ENCODE data around the gene IFITM10. TPM values are rescaled to one million over a fixed set of nuclear protein-coding genes. Genes with fewer than 3 reads are reported as not detected.

IFITM10 gene
- total RNA-seq, 4 donors from 2014 or later: 0.42 to 0.58 (median 0.54) TPM

DNA sequence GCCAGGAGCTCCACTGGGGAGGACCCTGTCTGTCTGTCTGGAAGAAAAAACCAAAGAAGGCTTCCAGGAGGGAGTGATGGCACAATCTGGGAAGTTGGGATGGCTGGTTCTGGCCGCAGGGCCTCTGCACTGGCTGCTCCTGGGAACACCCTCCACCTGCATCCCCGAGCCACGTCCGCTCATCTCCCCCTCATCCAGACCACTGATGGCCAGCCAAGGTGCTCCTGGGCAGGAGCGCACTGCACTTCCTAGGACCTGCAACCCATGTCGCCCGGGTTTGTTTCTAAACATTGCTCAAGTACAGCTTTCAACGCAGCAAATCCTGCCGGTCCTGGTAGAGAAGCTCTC is 4.9 kb upstream of the IFITM10 start:
- DNase-seq (ENCODE audit: extremely low spot score): no peak
- Histone ChIP-seq H3K4me1 (peaks cover 37 to 91% (median 55%) of the 10 kb centered on the region in 4 donors), H3K9me3 (no peaks in the 10 kb centered on the region), H3K27me3 (peaks cover 0 to 9% (median 0%) of the 10 kb centered on the region in 4 donors), H3K4me3 (no peak overlapping the region), H3K36me3 (peaks cover 42 to 85% (median 78%) of the 10 kb centered on the region in 4 donors), H3K27ac (replicated peaks in 1 of 4) (no peak overlapping the region)
- 74% methylated on average over 6 of the region's 9 CpGs for WGBS
- TF ChIP-seq, protein P1, sequence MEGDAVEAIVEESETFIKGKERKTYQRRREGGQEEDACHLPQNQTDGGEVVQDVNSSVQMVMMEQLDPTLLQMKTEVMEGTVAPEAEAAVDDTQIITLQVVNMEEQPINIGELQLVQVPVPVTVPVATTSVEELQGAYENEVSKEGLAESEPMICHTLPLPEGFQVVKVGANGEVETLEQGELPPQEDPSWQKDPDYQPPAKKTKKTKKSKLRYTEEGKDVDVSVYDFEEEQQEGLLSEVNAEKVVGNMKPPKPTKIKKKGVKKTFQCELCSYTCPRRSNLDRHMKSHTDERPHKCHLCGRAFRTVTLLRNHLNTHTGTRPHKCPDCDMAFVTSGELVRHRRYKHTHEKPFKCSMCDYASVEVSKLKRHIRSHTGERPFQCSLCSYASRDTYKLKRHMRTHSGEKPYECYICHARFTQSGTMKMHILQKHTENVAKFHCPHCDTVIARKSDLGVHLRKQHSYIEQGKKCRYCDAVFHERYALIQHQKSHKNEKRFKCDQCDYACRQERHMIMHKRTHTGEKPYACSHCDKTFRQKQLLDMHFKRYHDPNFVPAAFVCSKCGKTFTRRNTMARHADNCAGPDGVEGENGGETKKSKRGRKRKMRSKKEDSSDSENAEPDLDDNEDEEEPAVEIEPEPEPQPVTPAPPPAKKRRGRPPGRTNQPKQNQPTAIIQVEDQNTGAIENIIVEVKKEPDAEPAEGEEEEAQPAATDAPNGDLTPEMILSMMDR (IDR thresholded peaks at IDR 0.05): no peak
- TF ChIP-seq POLR2AphosphoS5 (IDR thresholded peaks at IDR 0.05) (no peak), EP300 (IDR thresholded peaks at IDR 0.05) (no peak), POLR2A (IDR thresholded peaks at IDR 0.05; ENCODE audit: low read depth) (no peak)
- intact Hi-C loops (cut with DNase I): no loop called here

DNA sequence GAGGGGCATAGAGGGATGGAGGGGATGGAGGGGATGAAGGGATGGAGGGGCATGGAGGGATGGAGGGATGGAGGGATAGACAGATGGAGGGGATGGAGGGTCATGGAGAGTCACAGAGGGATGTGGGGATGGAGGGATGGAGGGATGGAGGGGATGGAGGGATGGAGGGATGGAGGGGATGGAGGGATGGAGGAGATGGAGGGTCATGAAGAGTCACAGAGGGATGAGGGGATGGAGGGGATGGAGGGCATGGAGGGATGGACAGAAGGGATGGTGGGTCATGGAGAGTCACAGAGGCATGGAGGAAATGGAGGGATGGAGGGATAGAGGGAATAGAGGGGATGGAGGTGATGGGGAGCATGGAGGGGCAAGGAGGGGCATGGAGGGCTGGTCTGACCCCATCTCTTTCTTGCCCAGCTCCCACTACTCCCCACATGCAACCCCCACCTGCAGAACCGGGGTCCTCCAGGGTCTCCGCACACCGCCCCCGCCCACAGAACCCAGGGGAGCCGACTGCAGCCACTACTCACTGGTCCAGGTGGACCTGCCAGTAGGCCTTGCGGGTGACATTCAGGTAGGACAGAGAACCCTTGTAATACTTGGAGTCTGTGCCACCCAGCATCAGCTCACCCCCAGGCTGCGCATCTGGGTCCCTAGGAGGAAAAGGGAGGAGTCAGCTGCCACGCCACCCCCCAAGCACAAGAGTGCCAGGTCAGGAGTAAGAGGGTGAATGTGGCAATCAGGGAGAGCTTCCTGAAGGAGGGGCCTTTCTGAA is 4.2 kb upstream of the IFITM10 start:
- H3K36me3 ChIP-seq: peaks cover 37 to 77% (median 70%) of the 10 kb centered on the region in 4 donors
- H3K9me3 ChIP-seq: no peaks in the 10 kb centered on the region
- peaks cover 37 to 90% (median 55%) of the 10 kb centered on the region in 4 donors for H3K4me1 ChIP-seq
- intact Hi-C loops (cut with DNase I): no loop called here
- no peak for DNase-seq (ENCODE audit: extremely low spot score)
- 86% methylated on average over 8 of the region's 8 CpGs for WGBS
- peaks cover 0 to 17% (median 0%) of the 10 kb centered on the region in 4 donors for H3K27me3 ChIP-seq
- no peak overlapping the region for H3K4me3 ChIP-seq
- no peak for TF ChIP-seq POLR2AphosphoS5 (IDR thresholded peaks at IDR 0.05)
- no peak overlapping the region for H3K27ac ChIP-seq (replicated peaks in 1 of 4)

DNA sequence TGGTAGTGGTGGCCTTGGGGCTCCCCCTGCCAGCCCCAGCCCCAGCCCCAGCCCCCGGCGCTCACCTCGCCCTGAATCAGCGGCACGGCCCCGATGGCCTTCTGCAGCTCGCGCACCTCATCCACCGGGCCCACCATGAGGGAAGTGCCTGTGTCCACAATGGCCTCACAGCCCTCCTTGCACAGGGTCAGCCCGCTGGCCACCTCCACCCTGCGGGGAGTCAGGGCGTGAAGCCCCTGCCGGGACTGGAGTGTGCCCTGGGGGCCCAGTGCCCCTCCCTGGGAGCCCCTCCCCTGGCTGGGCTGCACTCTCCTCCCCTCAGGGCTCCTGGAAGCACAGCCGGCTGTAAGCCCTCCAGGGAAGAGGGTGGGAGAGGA is 3.5 kb upstream of the IFITM10 start:
- 91% methylated on average over 10 of the region's 14 CpGs for WGBS
- H3K4me1 ChIP-seq: peaks cover 37 to 89% (median 55%) of the 10 kb centered on the region in 4 donors
- TF ChIP-seq EP300 (IDR thresholded peaks at IDR 0.05): no peak
- TF ChIP-seq, protein P1 (IDR thresholded peaks at IDR 0.05): no peak
- no peak for TF ChIP-seq POLR2AphosphoS5 (IDR thresholded peaks at IDR 0.05)
- TF ChIP-seq POLR2A (IDR thresholded peaks at IDR 0.05; ENCODE audit: low read depth): no peak
- no peak for DNase-seq (ENCODE audit: extremely low spot score)
- no peaks in the 10 kb centered on the region for H3K9me3 ChIP-seq
- no peak overlapping the region for H3K4me3 ChIP-seq
- H3K27ac ChIP-seq (replicated peaks in 1 of 4): no peak overlapping the region
- H3K27me3 ChIP-seq: peaks cover 0 to 23% (median 0%) of the 10 kb centered on the region in 4 donors
- intact Hi-C loops (cut with DNase I): no loop called here
- peaks cover 37 to 71% (median 64%) of the 10 kb centered on the region in 4 donors for H3K36me3 ChIP-seq

DNA sequence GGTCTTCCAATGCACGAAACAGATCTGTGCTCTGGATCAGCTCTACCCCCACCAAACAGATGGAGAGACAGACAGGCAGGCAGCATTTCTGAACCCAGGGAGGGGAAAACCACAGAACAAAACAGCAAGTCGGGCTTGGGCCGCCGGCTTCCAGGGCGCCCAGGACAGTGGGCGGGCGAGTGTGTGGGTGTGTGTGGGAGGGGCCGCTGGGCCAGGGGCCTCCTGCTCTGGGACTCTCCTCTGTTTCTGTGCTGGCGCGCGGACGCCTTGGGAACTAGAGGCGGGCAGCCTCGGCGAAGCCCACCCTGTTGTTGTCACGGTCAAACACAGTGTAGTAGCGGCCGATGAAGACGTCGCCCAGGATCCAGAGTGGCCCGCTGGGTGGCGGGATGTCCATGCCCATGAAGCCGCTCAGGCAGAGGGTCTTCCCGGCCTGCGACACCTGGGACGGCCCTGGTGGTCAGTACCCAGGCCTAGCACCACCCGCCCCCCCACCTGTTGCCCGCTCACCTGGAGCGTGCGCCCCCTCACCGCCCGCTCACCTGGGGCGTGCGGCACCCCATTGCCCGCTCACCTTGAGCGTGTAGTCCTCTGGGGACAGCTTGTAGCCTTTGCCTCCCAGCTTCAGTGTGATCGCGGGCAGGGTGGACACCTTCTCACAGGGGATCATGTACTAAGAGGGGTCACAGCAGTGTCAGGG is 3.0 kb upstream of the IFITM10 start:
- H3K27ac ChIP-seq (replicated peaks in 1 of 4): no peak overlapping the region
- peaks cover 37 to 84% (median 57%) of the 10 kb centered on the region in 4 donors for H3K4me1 ChIP-seq
- TF ChIP-seq EP300 (IDR thresholded peaks at IDR 0.05): no peak
- TF ChIP-seq POLR2AphosphoS5 (IDR thresholded peaks at IDR 0.05): no peak
- TF ChIP-seq, protein P1 (IDR thresholded peaks at IDR 0.05): no peak
- TF ChIP-seq POLR2A (IDR thresholded peaks at IDR 0.05; ENCODE audit: low read depth): no peak
- 86% methylated on average over 25 of the region's 38 CpGs for WGBS
- intact Hi-C loops (cut with DNase I): no loop called here
- no peak for DNase-seq (ENCODE audit: extremely low spot score)
- peaks cover 37 to 65% (median 59%) of the 10 kb centered on the region in 4 donors for H3K36me3 ChIP-seq
- H3K4me3 ChIP-seq: no peak overlapping the region
- peaks cover 0 to 28% (median 0%) of the 10 kb centered on the region in 4 donors for H3K27me3 ChIP-seq
- no peaks in the 10 kb centered on the region for H3K9me3 ChIP-seq

DNA sequence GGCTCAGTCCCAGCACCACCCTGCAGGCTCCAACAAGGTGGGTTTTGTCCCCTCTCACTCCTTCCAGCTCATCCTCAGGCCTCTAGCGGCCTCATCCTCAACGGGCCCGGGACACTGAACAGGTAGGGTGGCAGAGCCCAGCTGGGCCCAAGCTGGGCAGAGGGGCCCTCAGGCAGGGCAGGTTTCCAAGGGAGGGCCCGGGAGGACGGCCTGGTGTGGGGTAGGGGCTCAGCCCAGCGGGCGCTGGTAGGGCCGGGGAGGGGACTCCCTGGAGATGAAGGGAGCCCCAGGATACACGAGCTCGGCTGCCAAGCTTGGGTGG is 2.5 kb upstream of the IFITM10 start:
- Histone ChIP-seq H3K4me3 (no peak overlapping the region), H3K9me3 (no peaks in the 10 kb centered on the region), H3K27me3 (peaks cover 0 to 34% (median 0%) of the 10 kb centered on the region in 4 donors), H3K36me3 (peaks cover 37 to 60% (median 54%) of the 10 kb centered on the region in 4 donors), H3K27ac (replicated peaks in 1 of 4) (no peak overlapping the region), H3K4me1 (peaks cover 37 to 78% (median 55%) of the 10 kb centered on the region in 4 donors)
- DNase-seq (ENCODE audit: extremely low spot score): no peak
- no peak for TF ChIP-seq POLR2AphosphoS5 (IDR thresholded peaks at IDR 0.05)
- no peak for TF ChIP-seq POLR2A (IDR thresholded peaks at IDR 0.05; ENCODE audit: low read depth)
- TF ChIP-seq, protein P1 (IDR thresholded peaks at IDR 0.05): no peak
- TF ChIP-seq EP300 (IDR thresholded peaks at IDR 0.05): no peak
- intact Hi-C loops (cut with DNase I): no loop called here
- 91% methylated on average over 7 of the region's 10 CpGs for WGBS

All from esophagus muscularis mucosa (tissue), 4 donors.